PC-3 (cell line): ENCODE data around the gene AGPS.

Experiments
- CTCF ChIP-seq: fragments of 300-600 bp; sonication (generic); conservative IDR thresholded peaks from 2 replicates; pipeline ENCODE4 v1.5.1; 2017; ENCODE audit warnings: antibody characterized with exemption, low read depth, mild to moderate bottlenecking, low read length
- EZH2 ChIP-seq: fragments of 300-600 bp; sonication (generic); IDR thresholded peaks from one replicate; pipeline ENCODE4 v1.6.1; 2017; ENCODE audit warnings: antibody characterized with exemption, mild to moderate bottlenecking, low read length; ENCODE audit not compliant: unreplicated experiment
- EZH2phosphoT487 ChIP-seq: fragments of 300-600 bp; sonication (generic); IDR thresholded peaks from 2 replicates; pipeline ENCODE4 v1.6.1; 2018; ENCODE audit warnings: mild to moderate bottlenecking, antibody characterized with exemption, low read length, borderline replicate concordance

- TF ChIP-seq CTCF (no peak), EZH2phosphoT487 (no peak), EZH2 (no peak)
These were observed 200.8 kb downstream of the AGPS start for GRCh38 chr2:177593402-177593801.
